Measurements from ENCODE around the gene CCR1.
A peak's percentile ranks its signal among the peaks of the same experiment; 100 is the strongest.

The CCR1 gene

DNA sequence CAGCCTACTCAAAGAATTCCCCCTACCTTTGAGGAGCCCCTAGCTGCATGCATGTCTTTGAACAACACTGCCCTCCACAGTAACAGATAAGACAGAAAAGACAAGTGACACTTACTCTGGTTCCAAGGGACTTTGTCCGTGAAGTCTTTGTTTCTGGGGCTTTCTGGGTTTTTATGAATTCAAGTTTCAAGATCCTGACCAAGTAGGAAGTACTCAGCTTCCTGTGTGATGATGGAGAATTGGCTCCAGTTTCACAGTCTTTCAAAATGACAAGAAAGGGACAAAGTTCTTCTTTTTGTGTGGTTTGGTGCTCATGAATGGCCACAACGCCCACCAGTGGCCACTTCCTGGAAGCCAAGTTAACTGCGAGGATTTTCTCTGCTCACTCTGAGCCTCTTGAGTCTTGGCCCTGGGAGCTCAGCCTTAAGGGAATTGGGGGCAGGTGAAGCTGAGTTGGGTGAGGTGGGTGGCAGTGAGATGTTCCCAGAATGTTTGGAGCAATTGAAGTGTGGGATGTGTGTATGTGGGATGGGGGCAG is at the start of gene CCR1:
TSS of gene CCR1 (minus strand) at position 147 of the 538 bp plus-strand sequence. CDS start 4,000 bp downstream, outside the sequence.
- Mint-ChIP-seq H3K4me3 (peak within 1 kb of the TSS; percentile 81), H3K27me3 (ENCODE audit: low read depth) (no peaks in the 10 kb centered on the region), H3K9me3 (no peaks in the 10 kb centered on the region), H3K27ac (peak within 1 kb of the TSS; percentile 87), H3K4me1 (ENCODE audit: low read depth) (peaks cover 52% of the 10 kb centered on the region), H3K36me3 (ENCODE audit: low read depth) (peaks cover 36% of the 10 kb centered on the region)

- H3K27ac Mint-ChIP-seq = no peak overlapping the region
- H3K4me1 Mint-ChIP-seq (ENCODE audit: low read depth) = peaks cover 4% of the 10 kb centered on the region
- peaks cover 57% of the 10 kb centered on the region for H3K27me3 Mint-ChIP-seq (ENCODE audit: low read depth)
- H3K9me3 Mint-ChIP-seq = peaks cover 5% of the 10 kb centered on the region
- H3K36me3 Mint-ChIP-seq (ENCODE audit: low read depth) = peaks cover 2% of the 10 kb centered on the region
- no peak overlapping the region for H3K4me3 Mint-ChIP-seq
These were observed 44.9 kb upstream of the CCR1 start for GRCh38 chr3:46252980-46253379.

- Mint-ChIP-seq H3K27ac (no peak overlapping the region), H3K9me3 (no peaks in the 10 kb centered on the region), H3K4me3 (no peak overlapping the region), H3K36me3 (ENCODE audit: low read depth) (peaks cover 2% of the 10 kb centered on the region), H3K27me3 (ENCODE audit: low read depth) (peaks cover 41% of the 10 kb centered on the region), H3K4me1 (ENCODE audit: low read depth) (peaks cover 8% of the 10 kb centered on the region)
These were observed 37.0 kb upstream of the CCR1 start for GRCh38 chr3:46245146-46245545.

DNA sequence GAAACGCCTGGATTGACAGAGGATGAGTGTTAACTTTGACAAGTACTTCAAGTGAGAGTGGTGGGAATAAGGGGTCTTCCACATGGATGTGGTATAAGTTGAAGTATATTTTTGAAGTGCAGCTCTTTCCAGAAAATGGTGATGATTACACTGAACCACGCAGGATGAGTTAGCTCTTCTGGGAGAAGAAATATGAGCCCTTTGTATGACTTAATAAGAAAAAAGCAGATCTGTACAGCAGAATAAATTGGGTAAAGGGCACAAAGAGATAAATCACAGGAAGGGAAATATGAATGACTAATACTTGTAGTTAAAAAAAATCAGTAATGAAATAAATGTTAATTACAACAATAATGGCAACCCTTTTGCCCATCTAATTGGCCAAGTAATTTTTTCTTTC is 35.4 kb upstream of the CCR1 start:
- no peak overlapping the region for H3K27ac Mint-ChIP-seq
- peaks cover 8% of the 10 kb centered on the region for H3K4me1 Mint-ChIP-seq (ENCODE audit: low read depth)
- no peaks in the 10 kb centered on the region for H3K9me3 Mint-ChIP-seq
- no peak overlapping the region for H3K4me3 Mint-ChIP-seq
- H3K27me3 Mint-ChIP-seq (ENCODE audit: low read depth) = peaks cover 47% of the 10 kb centered on the region
- peaks cover 2% of the 10 kb centered on the region for H3K36me3 Mint-ChIP-seq (ENCODE audit: low read depth)

- no peaks in the 10 kb centered on the region for H3K9me3 Mint-ChIP-seq
- no peak within 1 kb of the TSS for H3K27ac Mint-ChIP-seq
- no peak within 1 kb of the TSS for H3K4me3 Mint-ChIP-seq
- peaks cover 2% of the 10 kb centered on the region for H3K36me3 Mint-ChIP-seq (ENCODE audit: low read depth)
- peaks cover 59% of the 10 kb centered on the region for H3K27me3 Mint-ChIP-seq (ENCODE audit: low read depth)
- peaks cover 10% of the 10 kb centered on the region for H3K4me1 Mint-ChIP-seq (ENCODE audit: low read depth)
These were observed 34.0 kb upstream of the CCR1 start, which contains the start of gene CCR3 for GRCh38 chr3:46242120-46242519. TSS of gene CCR3 (plus strand) at chr3:46242460. CDS start at chr3:46265159, 22,699 bp downstream.

DNA sequence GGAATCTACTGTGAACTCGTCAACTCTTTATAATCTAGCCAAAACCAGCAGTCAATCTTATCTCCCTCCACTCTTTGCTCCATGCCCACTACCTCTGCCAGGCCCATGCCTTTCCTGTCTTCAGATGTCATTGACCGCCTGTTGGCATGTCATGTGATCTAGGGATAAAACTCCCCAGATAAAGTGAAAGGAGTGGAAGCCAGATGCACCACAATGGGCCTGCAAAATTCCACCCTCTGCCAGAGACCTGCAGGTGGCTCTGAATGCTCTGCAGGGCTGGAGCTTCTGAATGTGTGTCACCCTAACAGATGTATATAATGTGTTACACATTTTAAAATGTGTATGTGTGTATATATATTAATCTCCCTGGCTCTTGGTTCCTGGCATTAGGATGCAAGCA is 31.8 kb upstream of the CCR1 start:
- H3K27ac Mint-ChIP-seq = no peak overlapping the region
- H3K9me3 Mint-ChIP-seq = no peaks in the 10 kb centered on the region
- H3K36me3 Mint-ChIP-seq (ENCODE audit: low read depth) = peaks cover 2% of the 10 kb centered on the region
- H3K4me1 Mint-ChIP-seq (ENCODE audit: low read depth) = peaks cover 16% of the 10 kb centered on the region
- no peak overlapping the region for H3K4me3 Mint-ChIP-seq
- peaks cover 75% of the 10 kb centered on the region for H3K27me3 Mint-ChIP-seq (ENCODE audit: low read depth)

GRCh38 chr3:46239301-46239938 is 31.3 kb upstream of the CCR1 start:
- peaks cover 2% of the 10 kb centered on the region for H3K36me3 Mint-ChIP-seq (ENCODE audit: low read depth)

GRCh38 chr3:46238386-46238785 is 30.3 kb upstream of the CCR1 start:
- Mint-ChIP-seq H3K9me3 (no peaks in the 10 kb centered on the region), H3K27me3 (ENCODE audit: low read depth) (peaks cover 72% of the 10 kb centered on the region), H3K4me3 (no peak overlapping the region), H3K27ac (no peak overlapping the region), H3K4me1 (ENCODE audit: low read depth) (peaks cover 17% of the 10 kb centered on the region), H3K36me3 (ENCODE audit: low read depth) (peaks cover 2% of the 10 kb centered on the region)

More at GRCh38 chr3:46239301-46239938, 31.3 kb upstream of the CCR1 start:
- Mint-ChIP-seq H3K4me1 (ENCODE audit: low read depth) (peaks cover 16% of the 10 kb centered on the region), H3K9me3 (no peaks in the 10 kb centered on the region), H3K27ac (no peak overlapping the region), H3K4me3 (no peak overlapping the region), H3K27me3 (ENCODE audit: low read depth) (peaks cover 73% of the 10 kb centered on the region)

DNA sequence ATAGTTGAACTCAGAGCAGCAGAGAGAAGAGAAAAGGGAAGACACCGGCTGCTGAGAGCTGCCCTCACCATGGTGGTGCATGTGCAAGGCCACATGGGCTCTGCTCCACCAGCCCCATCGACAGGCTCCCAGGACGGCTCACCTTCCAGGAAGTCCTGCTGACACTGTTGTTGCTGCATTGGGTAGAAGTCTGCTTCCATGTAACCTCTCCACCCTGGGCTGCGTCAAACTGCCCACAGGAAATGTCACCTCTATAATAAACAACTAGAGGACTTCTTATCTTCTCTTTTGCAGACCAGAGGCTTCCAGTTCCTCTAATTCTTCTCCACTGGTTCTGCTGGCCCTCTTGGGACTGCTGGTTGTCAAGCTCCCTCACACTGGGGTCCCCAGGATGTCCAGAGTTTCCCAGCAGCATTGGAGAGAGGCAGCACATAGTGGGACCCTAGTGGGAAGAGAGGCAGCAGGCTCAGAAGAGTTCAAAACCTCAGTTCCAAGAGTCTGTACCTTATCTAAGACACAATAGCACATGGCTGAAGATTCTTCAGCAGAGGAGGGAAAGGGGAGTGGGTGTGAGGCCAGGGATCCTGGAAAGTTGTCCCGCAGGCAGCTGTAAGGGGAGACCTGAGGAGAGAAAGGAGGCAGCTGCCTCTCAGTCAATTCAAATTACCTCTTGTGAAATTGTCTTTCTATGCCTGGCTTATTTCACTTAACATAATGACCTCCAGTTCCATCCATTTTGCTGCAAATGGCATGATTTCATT is 28.4 kb upstream of the CCR1 start:
- Mint-ChIP-seq H3K4me3 (no peak overlapping the region), H3K27me3 (ENCODE audit: low read depth) (peaks cover 67% of the 10 kb centered on the region), H3K36me3 (ENCODE audit: low read depth) (peaks cover 2% of the 10 kb centered on the region), H3K27ac (no peak overlapping the region), H3K9me3 (no peaks in the 10 kb centered on the region), H3K4me1 (ENCODE audit: low read depth) (peaks cover 12% of the 10 kb centered on the region)

DNA sequence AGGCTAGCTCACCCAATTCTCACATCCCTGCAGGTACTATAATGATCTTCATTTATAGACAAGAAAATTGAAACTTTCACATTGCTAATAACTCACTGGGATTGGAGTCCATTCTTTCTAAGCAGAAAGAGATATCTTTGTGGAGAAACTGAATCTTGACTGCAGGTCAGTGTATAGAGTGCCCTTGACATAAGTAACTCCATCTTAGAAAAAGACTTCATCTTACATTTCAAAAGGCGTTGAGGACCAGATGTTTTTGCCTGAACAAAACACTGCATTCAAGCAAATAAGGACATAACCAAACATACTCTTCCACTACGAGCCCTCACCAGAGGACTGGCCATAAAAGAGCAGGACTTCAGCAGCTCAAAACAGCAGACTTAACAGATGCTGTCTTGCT is 27.3 kb upstream of the CCR1 start:
- Mint-ChIP-seq H3K4me3 (no peak overlapping the region), H3K27me3 (ENCODE audit: low read depth) (peaks cover 64% of the 10 kb centered on the region), H3K36me3 (ENCODE audit: low read depth) (no peaks in the 10 kb centered on the region), H3K9me3 (no peaks in the 10 kb centered on the region), H3K27ac (no peak overlapping the region), H3K4me1 (ENCODE audit: low read depth) (peaks cover 10% of the 10 kb centered on the region)

DNA sequence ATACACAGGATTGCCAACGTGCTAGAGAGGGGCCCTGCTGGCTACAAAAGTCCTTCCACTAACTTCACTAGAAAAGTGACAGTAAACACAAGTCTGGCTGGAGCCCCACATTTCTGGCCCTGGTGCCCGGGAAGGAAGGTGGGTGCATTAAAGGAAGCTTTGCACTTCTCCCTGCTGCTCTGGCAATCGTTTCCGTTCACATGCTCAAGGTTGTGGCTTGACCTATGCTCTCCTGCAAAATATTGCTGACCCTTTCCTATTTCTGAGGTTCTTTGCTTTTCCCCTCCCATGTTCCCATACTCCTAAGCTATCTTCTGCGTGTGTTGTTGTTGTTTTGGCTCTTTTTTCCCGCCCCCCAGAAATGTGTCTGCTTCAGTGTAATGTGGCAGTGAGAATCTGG is 25.1 kb upstream of the CCR1 start:
- H3K4me1 Mint-ChIP-seq (ENCODE audit: low read depth) = peaks cover 21% of the 10 kb centered on the region
- no peak overlapping the region for H3K27ac Mint-ChIP-seq
- H3K4me3 Mint-ChIP-seq = no peak overlapping the region
- H3K9me3 Mint-ChIP-seq = no peaks in the 10 kb centered on the region
- peaks cover 62% of the 10 kb centered on the region for H3K27me3 Mint-ChIP-seq (ENCODE audit: low read depth)
- H3K36me3 Mint-ChIP-seq (ENCODE audit: low read depth) = peaks cover 3% of the 10 kb centered on the region

DNA sequence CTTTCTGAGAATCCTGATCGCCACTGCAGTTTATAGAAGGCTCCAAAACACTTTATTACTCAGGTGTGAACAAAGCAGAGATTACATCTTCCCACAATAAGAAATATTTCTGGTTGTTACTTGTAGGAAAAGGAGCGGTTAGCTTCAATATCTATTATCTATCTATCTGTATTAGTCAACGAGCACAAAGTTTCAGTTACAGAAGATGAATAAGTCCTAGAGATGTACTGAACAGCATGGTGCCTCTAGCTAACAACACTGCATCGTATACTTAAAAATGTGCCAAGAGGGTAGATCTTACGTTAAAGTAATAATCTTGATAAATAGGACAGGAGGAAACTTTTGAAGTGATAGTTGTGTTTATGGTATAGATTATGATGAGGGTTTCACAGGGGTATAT is 23.2 kb upstream of the CCR1 start:
- peaks cover 63% of the 10 kb centered on the region for H3K27me3 Mint-ChIP-seq (ENCODE audit: low read depth)
- no peak overlapping the region for H3K27ac Mint-ChIP-seq
- peaks cover 4% of the 10 kb centered on the region for H3K9me3 Mint-ChIP-seq
- peaks cover 6% of the 10 kb centered on the region for H3K36me3 Mint-ChIP-seq (ENCODE audit: low read depth)
- H3K4me1 Mint-ChIP-seq (ENCODE audit: low read depth) = peaks cover 22% of the 10 kb centered on the region
- H3K4me3 Mint-ChIP-seq = no peak overlapping the region

DNA sequence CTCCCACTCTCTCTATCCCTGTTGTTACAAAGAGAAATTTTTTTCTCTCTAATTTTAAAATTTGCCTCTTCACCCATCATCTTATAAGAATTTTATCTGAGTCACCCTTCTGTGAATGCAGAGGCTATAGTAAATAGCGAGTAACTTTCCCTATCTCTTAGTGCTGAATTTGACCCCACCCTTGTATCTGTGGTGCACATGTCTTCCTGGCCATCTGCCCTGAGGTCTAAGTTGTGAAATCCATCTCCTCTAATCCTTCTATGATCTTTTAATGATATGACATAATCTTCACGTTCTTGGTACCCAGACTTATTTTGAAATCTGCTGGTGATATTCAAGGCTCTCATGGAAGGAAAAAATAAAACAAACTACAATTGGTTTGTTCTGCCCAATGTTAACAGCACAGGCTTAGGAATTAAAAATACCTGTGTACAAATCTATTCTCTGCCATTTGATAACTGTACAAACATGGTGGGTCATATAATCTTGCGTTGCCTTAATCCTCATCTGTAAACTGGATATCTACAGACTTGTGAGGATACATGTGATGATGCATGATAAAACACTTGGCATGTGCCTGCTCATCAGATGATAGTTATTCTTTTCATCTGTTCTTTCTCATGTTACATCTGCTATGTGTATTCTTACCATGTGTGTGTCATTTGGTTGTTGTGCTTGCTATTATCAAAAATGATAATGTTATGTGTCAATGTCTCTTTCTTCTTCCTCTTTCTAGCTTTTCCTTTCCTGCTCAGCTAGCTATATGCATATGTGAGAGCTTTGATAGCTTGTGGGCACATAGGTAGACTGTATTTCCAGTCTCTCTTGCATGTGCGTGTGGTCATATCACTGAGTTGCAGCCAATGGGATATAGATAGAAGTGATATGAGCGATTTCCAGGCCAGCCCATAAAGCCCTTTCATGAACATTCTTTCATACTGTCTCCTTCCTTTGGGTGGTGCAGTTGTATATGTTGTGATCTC is 20.4 kb upstream of the CCR1 start:
- H3K27me3 Mint-ChIP-seq (ENCODE audit: low read depth) = peaks cover 64% of the 10 kb centered on the region
- no peak overlapping the region for H3K27ac Mint-ChIP-seq
- peaks cover 6% of the 10 kb centered on the region for H3K9me3 Mint-ChIP-seq
- peaks cover 8% of the 10 kb centered on the region for H3K36me3 Mint-ChIP-seq (ENCODE audit: low read depth)
- no peak overlapping the region for H3K4me3 Mint-ChIP-seq
- peaks cover 19% of the 10 kb centered on the region for H3K4me1 Mint-ChIP-seq (ENCODE audit: low read depth)
